Neural crest cell (in vitro differentiated cells): ENCODE measurements around the gene NCAPD3. TPM values are rescaled to one million over a fixed set of nuclear protein-coding genes. Genes with fewer than 3 reads are reported as not detected.

Experiments used
- DNase-seq: peaks from one replicate; pipeline ENCODE4 v3.0.0; 2021; ENCODE audit warnings: low read depth, mixed read lengths, low spot score
- H3K27ac Mint-ChIP-seq: one replicate; pipeline ENCODE4 v1.8.0; 2021; ENCODE audit warnings: mild to moderate bottlenecking, mixed read lengths; ENCODE audit not compliant: unreplicated experiment
- H3K27me3 Mint-ChIP-seq: 2 replicates; pipeline ENCODE4 v1.8.0; 2021; ENCODE audit warnings: low read depth, mild to moderate bottlenecking, mixed read lengths
- H3K36me3 Mint-ChIP-seq: 2 replicates; pipeline ENCODE4 v1.8.0; 2021; ENCODE audit warnings: low read depth, mild to moderate bottlenecking, mixed read lengths
- H3K4me1 Mint-ChIP-seq: 2 replicates; pipeline ENCODE4 v1.8.0; 2021; ENCODE audit warnings: mixed read lengths
- H3K4me3 Mint-ChIP-seq: one replicate; pipeline ENCODE4 v1.8.0; 2021; ENCODE audit warnings: mild to moderate bottlenecking, mixed read lengths
- H3K9me3 Mint-ChIP-seq: 2 replicates; pipeline ENCODE4 v1.8.0; 2021; ENCODE audit warnings: mixed read lengths
- total RNA-seq: library from RNA; stranded (reverse); gene quantifications from 2 replicates; pipeline ENCODE4 v1.2.1, GENCODE V29; 2021
- TF ChIP-seq, protein P1 (sequence below): fragments of 200-600 bp; sonication (generic); conservative IDR thresholded peaks from 2 replicates; pipeline ENCODE4 v1.5.0; 2021; ENCODE audit warnings: antibody characterized with exemption, mild to moderate bottlenecking

NCAPD3 gene
- total RNA-seq, 1 donor from 2014 or later: 53.8 TPM

DNA sequence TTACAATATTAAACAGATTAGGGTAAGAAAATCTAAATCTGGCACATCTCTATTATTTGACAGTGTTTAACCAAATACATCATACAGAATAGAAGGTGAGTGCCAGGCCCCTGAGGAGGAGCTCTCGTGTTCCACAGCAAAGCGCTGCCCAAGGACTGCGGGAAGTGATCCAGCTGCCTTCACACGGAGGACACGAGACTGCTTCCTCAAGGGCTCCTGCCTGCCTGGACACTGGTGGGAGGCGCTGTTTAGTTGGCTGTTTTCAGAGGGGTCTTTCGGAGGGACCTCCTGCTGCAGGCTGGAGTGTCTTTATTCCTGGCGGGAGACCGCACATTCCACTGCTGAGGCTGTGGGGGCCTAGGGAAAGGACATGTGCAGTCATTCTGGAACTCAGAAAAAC lies 71.1 kb downstream of the NCAPD3 start:
- TF ChIP-seq, protein P1, sequence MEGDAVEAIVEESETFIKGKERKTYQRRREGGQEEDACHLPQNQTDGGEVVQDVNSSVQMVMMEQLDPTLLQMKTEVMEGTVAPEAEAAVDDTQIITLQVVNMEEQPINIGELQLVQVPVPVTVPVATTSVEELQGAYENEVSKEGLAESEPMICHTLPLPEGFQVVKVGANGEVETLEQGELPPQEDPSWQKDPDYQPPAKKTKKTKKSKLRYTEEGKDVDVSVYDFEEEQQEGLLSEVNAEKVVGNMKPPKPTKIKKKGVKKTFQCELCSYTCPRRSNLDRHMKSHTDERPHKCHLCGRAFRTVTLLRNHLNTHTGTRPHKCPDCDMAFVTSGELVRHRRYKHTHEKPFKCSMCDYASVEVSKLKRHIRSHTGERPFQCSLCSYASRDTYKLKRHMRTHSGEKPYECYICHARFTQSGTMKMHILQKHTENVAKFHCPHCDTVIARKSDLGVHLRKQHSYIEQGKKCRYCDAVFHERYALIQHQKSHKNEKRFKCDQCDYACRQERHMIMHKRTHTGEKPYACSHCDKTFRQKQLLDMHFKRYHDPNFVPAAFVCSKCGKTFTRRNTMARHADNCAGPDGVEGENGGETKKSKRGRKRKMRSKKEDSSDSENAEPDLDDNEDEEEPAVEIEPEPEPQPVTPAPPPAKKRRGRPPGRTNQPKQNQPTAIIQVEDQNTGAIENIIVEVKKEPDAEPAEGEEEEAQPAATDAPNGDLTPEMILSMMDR: no peak
- Mint-ChIP-seq H3K27ac (no peak overlapping the region), H3K36me3 (peaks cover 26% of the 10 kb centered on the region)

DNA sequence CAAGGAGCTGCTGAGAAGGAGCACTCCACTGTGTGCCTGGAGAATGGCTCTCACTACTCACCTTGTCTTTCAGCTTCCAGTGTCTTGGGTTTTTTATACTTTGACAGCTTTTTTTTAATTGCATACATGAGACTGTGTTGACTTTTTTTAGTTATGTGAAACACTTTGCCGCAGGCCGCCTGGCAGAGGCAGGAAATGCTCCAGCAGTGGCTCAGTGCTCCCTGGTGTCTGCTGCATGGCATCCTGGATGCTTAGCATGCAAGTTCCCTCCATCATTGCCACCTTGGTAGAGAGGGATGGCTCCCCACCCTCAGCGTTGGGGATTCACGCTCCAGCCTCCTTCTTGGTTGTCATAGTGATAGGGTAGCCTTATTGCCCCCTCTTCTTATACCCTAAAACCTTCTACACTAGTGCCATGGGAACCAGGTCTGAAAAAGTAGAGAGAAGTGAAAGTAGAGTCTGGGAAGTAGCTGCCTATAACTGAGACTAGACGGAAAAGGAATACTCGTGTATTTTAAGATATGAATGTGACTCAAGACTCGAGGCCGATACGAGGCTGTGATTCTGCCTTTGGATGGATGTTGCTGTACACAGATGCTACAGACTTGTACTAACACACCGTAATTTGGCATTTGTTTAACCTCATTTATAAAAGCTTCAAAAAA lies 72.6 kb downstream of the NCAPD3 start:
- Mint-ChIP-seq H3K9me3 (no peaks in the 10 kb centered on the region), H3K4me3 (no peak overlapping the region)
- TF ChIP-seq, protein P1: no peak

More for the DNA sequence above, 71.1 kb downstream of the NCAPD3 start:
- DNase-seq: no peak
- H3K4me3 Mint-ChIP-seq: no peak overlapping the region
- H3K4me1 Mint-ChIP-seq: no peaks in the 10 kb centered on the region
- H3K9me3 Mint-ChIP-seq: no peaks in the 10 kb centered on the region
- H3K27me3 Mint-ChIP-seq: no peaks in the 10 kb centered on the region

DNA sequence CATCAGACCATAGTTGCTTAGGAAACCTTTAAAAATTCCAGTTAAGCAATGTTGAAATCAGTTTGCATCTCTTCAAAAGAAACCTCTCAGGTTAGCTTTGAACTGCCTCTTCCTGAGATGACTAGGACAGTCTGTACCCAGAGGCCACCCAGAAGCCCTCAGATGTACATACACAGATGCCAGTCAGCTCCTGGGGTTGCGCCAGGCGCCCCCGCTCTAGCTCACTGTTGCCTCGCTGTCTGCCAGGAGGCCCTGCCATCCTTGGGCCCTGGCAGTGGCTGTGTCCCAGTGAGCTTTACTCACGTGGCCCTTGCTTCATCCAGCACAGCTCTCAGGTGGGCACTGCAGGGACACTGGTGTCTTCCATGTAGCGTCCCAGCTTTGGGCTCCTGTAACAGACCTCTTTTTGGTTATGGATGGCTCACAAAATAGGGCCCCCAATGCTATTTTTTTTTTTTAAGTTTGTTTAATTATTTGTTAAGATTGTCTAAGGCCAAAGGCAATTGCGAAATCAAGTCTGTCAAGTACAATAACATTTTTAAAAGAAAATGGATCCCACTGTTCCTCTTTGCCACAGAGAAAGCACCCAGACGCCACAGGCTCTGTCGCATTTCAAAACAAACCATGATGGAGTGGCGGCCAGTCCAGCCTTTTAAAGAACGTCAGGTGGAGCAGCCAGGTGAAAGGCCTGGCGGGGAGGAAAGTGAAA lies 73.4 kb downstream of the NCAPD3 start:
- TF ChIP-seq, protein P1: no peak
- H3K27ac Mint-ChIP-seq: no peak overlapping the region
- H3K4me1 Mint-ChIP-seq: no peaks in the 10 kb centered on the region
- H3K9me3 Mint-ChIP-seq: no peaks in the 10 kb centered on the region
- no peaks in the 10 kb centered on the region for H3K27me3 Mint-ChIP-seq
- no peak overlapping the region for H3K4me3 Mint-ChIP-seq
- H3K36me3 Mint-ChIP-seq: peaks cover 22% of the 10 kb centered on the region
- DNase-seq: no peak

More for the DNA sequence above, 72.6 kb downstream of the NCAPD3 start:
- Mint-ChIP-seq H3K4me1 (no peaks in the 10 kb centered on the region), H3K36me3 (peaks cover 27% of the 10 kb centered on the region), H3K27me3 (no peaks in the 10 kb centered on the region), H3K27ac (no peak overlapping the region)
- no peak for DNase-seq

DNA sequence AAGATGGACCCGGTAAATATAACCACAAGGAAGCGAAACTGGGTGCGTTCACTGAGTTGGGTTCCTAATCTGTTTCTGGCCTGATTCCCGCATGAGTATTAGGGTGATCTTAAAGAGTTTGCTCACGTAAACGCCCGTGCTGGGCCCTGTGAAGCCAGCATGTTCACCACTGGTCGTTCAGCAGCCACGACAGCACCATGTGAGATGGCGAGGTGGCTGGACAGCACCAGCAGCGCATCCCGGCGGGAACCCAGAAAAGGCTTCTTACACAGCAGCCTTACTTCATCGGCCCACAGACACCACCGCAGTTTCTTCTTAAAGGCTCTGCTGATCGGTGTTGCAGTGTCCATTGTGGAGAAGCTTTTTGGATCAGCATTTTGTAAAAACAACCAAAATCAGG lies 74.4 kb downstream of the NCAPD3 start:
- Mint-ChIP-seq H3K4me3 (no peak overlapping the region), H3K4me1 (no peaks in the 10 kb centered on the region), H3K27ac (no peak overlapping the region), H3K36me3 (peaks cover 30% of the 10 kb centered on the region), H3K27me3 (no peaks in the 10 kb centered on the region), H3K9me3 (no peaks in the 10 kb centered on the region)
- TF ChIP-seq, protein P1: no peak
- DNase-seq: no peak

DNA sequence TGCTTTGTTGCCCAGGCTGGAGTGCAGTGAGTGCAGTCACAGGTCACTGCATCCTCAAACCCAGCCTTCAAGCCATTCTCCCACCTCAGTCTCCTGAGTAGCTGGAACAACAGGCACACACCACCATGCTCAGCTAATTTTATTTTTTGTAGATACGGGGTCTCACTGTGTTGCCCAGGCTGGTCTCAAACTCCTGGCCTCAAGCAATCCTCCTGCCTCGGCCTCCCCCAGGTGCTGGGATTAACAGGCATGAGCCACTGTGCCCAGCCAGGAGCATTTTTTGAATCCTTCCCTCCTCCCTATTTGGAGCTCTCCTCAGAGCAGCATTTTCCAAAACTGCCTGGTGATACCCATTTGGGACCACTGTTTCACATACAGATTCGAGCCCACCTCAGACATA lies 77.2 kb downstream of the NCAPD3 start:
- H3K27me3 Mint-ChIP-seq: no peaks in the 10 kb centered on the region
- peaks cover 4% of the 10 kb centered on the region for H3K9me3 Mint-ChIP-seq
- no peaks in the 10 kb centered on the region for H3K4me1 Mint-ChIP-seq
- TF ChIP-seq, protein P1: no peak
- no peak overlapping the region for H3K27ac Mint-ChIP-seq
- no peak for DNase-seq
- peaks cover 49% of the 10 kb centered on the region for H3K36me3 Mint-ChIP-seq
- H3K4me3 Mint-ChIP-seq: no peak overlapping the region
